Right lobe of liver (tissue), 6 donors: Measurements from ENCODE around the gene SLC36A3. TPM values are rescaled to one million over a fixed set of nuclear protein-coding genes. Genes with fewer than 3 reads are reported as not detected.
"Not testable (repeated sequence)": the region's sequence is repeated elsewhere in the genome, so short reads cannot be mapped to it uniquely, and the experiment has no call there.

Experiments
- ATAC-seq, 4 donors: fragments of 200-7000 bp; cut with Tn5 transposase; one replicate each; pipeline ENCODE4 v1.9.1; 2020; ENCODE audit warnings: mild to moderate bottlenecking in 4 of 4, moderate library complexity in 4 of 4
- DNase-seq, 3 donors: peaks; one replicate each; pipeline ENCODE4 v3.0.0-alpha.2; 2020
- H3K27ac ChIP-seq, 3 donors: fragments of 200-600 bp; one replicate each; pipeline ENCODE4 v1.8.0; 2022
- H3K27me3 ChIP-seq, 2 donors: fragments of 200-600 bp; one replicate each; pipeline ENCODE4 v1.8.0; 2022
- H3K36me3 ChIP-seq, 4 donors: fragments of 200-600 bp; sonication (generic) in 1 of 4; one replicate each; pipeline versions ENCODE4 v1.5.1 to v1.8.0; 2017 to 2022; ENCODE audit warnings: control low read depth in 1 of 4
- H3K4me1 ChIP-seq, 4 donors: fragments of 200-600 bp; sonication (generic) in 1 of 4; one replicate each; pipeline versions ENCODE4 v1.5.1 to v1.8.0; 2017 to 2022; ENCODE audit warnings: control low read depth in 1 of 4
- H3K4me3 ChIP-seq, 3 donors: fragments of 200-600 bp; one replicate each; pipeline ENCODE4 v1.8.0; 2022
- H3K9me3 ChIP-seq, 4 donors: fragments of 200-600 bp; sonication (generic) in 1 of 4; one replicate each; pipeline versions ENCODE4 v1.5.1 to v1.8.0; 2017 to 2022; ENCODE audit warnings: control low read depth in 1 of 4
- POLR2A ChIP-seq: fragments of 450-650 bp; IDR thresholded peaks from one replicate; pipeline ENCODE4 v1.6.1; 2017; ENCODE audit warnings: antibody characterized with exemption, mild to moderate bottlenecking
- WGBS: methylation state at CpG from one replicate; pipeline ENCODE4 v1.1.6; 2018; ENCODE audit warnings: low coverage, low lambda C conversion rate; ENCODE audit not compliant: insufficient coverage; ENCODE audit errors: missing lambda C conversion rate; 5-methylcytosine and 5-hydroxymethylcytosine counted together
- intact Hi-C, 2 donors: fragments of 100-400 bp; cut with DNase I; formaldehyde crosslinking; loops; one replicate each; pipeline versions ENCODE4 v1.11.2 to v1.14.1; 2022
- total RNA-seq, 6 experiments: library from RNA; depleted of rRNA in 2 of 6; stranded (reverse); fragments of >200 nt in 2 of 6; fragmentation: NEBNext Ultra II Directional in 3 of 6; extraction: Animal tissue kit (Norgen Biotek cat#: 25700) in 3 of 6; gene quantifications; one replicate each; pipeline versions ENCODE4 v1.1.0 to v1.2.4, GENCODE V29; 2016 to 2023
- TF ChIP-seq, protein P1 (sequence below), 4 donors: fragments of 200-600 bp in 3 of 4; fragments of 450-650 bp in 1 of 4; IDR thresholded peaks; one replicate each; pipeline versions ENCODE4 v1.5.1 to v1.8.0; 2016 to 2022; ENCODE audit warnings: antibody characterized with exemption in 4 of 4, mild to moderate bottlenecking in 2 of 4
- donor health status: DM: no; HTN: yes; CAD: no.
- donor health status: DM: no; HTN: no; CAD: no.
- donor health status: DM: no; HTN: no; CAD: no.
- donor health status: DM: no; HTN: yes; CAD: no.
- donor health status: DM: no; HTN: yes; CAD: no.

The SLC36A3 gene
- total RNA-seq, 6 experiments from 2014 or later, result not detected

DNA sequence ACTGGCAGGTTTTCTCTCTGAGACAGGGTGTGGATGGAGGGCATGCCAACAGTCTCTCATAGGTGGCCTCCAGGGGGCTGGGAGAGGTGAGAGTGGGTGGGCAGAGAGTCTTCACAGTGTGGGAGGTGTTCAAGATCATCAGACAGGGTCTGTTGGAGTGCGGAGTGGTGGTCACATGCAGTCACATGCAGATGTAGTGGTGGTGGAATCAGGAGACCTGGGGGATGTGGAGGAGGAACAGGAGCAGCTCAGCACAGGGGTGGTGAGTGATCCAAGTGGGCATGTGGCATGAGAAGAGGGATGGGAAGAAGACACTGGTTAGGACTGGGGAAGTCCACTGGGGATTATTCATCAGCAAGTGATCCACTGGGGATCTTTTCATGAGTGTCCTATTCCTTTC lies 44.8 kb downstream of the SLC36A3 start:
- Histone ChIP-seq H3K9me3 (no peaks in the 10 kb centered on the region), H3K36me3 (no peaks in the 10 kb centered on the region), H3K27ac (no peak overlapping the region), H3K4me1 (peaks cover 0 to 9% (median 0%) of the 10 kb centered on the region in 4 donors), H3K27me3 (no peaks in the 10 kb centered on the region), H3K4me3 (no peak overlapping the region)
- no peak for TF ChIP-seq POLR2A
- TF ChIP-seq, protein P1, sequence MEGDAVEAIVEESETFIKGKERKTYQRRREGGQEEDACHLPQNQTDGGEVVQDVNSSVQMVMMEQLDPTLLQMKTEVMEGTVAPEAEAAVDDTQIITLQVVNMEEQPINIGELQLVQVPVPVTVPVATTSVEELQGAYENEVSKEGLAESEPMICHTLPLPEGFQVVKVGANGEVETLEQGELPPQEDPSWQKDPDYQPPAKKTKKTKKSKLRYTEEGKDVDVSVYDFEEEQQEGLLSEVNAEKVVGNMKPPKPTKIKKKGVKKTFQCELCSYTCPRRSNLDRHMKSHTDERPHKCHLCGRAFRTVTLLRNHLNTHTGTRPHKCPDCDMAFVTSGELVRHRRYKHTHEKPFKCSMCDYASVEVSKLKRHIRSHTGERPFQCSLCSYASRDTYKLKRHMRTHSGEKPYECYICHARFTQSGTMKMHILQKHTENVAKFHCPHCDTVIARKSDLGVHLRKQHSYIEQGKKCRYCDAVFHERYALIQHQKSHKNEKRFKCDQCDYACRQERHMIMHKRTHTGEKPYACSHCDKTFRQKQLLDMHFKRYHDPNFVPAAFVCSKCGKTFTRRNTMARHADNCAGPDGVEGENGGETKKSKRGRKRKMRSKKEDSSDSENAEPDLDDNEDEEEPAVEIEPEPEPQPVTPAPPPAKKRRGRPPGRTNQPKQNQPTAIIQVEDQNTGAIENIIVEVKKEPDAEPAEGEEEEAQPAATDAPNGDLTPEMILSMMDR (IDR thresholded peaks at IDR 0.05), result no peak
- intact Hi-C loops, result no loop called here
- no peak for ATAC-seq
- 50% methylated on average over 1 of the region's 1 CpG for WGBS
- no peak for DNase-seq

DNA sequence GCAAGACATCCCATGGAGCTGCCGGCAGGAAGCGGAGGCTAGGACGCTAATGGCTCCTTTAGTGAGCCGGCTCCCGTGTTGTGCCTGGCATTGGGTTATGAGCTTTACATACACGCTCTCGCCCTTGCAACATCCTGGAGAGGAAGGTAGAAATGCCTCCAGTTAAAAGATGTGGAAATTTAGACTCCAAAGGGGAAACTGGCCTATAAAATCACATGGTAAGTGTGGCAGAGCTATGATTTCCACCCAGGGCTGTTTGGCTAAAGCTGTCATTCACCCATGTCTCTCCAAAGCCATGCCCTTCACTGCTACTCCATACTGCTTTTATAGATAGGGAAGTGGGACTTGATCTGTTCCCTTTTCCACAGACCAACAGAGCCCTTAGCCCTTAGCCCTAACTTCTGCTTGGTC lies 45.4 kb downstream of the SLC36A3 start:
- Histone ChIP-seq H3K9me3 (no peaks in the 10 kb centered on the region), H3K27me3 (no peaks in the 10 kb centered on the region), H3K4me1 (peaks cover 0 to 12% (median 0%) of the 10 kb centered on the region in 4 donors), H3K4me3 (no peak overlapping the region), H3K27ac (no peak overlapping the region), H3K36me3 (no peaks in the 10 kb centered on the region)
- intact Hi-C loops, result no loop called here
- WGBS, result 100% methylated on average over 1 of the region's 7 CpGs
- ATAC-seq (peak; percentile 42 to 65 (median 57)), DNase-seq (no peak)
- TF ChIP-seq POLR2A, result no peak
- TF ChIP-seq, protein P1 (IDR thresholded peaks at IDR 0.05), result no peak

DNA sequence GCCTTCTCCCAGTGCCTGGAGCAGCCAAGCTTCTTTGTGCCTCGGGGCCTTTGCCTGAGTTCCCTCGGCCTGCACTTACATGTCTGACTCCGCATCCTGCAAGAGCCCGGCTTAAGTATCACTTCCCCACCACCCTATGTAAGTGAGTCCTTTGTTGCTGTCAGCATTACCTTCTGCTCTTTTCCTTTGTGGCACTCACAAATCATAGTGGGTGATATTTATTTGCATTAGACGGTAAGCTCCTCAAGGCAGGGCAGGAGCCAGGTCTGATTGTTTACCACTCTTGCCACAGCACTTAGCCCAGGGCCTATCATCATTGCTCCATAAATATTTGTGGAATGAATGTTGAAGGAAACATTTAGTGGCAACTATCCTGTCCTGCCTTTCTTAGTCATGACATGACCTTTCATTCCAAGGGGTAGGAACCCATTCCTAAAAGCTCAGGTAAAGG lies 45.8 kb downstream of the SLC36A3 start:
- H3K4me1 ChIP-seq, result peaks cover 0 to 12% (median 0%) of the 10 kb centered on the region in 4 donors
- no peaks in the 10 kb centered on the region for H3K9me3 ChIP-seq
- no peak overlapping the region for H3K27ac ChIP-seq
- no peaks in the 10 kb centered on the region for H3K36me3 ChIP-seq
- intact Hi-C loops, result no loop called here
- whole genome bisulfite sequencing, result 44% methylated on average over 5 of the region's 5 CpGs
- ATAC-seq (no peak), DNase-seq (no peak)
- TF ChIP-seq, protein P1 (IDR thresholded peaks at IDR 0.05), result no peak
- no peak for TF ChIP-seq POLR2A
- no peaks in the 10 kb centered on the region for H3K27me3 ChIP-seq
- no peak overlapping the region for H3K4me3 ChIP-seq

DNA sequence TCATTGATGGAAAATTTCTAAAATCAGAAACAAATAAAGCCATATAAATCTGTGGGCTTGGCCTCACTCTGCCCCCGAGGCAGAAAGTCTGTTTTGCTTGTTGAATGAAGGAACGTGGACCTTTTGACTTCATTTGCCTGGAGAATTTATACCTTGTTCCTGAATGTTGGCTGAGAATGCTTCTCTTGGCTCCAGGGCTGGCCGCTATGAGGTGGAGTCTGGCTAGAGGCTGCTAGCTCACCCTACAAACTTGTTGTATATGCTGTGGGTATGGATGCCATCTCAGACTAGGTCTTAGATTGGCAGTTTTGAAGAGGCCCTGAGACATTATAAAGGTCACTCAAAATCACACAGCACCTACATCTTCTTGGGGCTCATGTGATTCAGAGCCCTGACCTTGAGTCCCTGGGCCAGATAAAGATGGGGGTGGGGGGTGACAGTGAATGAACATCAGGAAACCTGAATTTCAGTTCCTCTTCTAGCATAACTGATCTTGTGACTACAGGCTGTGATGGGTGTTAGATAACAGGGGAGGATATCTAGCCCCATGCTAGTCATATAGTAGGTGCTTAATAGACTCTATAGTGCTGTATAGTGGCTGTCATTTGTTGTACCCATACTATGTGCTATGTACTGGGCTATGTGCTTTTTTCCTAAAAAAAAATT lies 47.8 kb downstream of the SLC36A3 start:
- no peaks in the 10 kb centered on the region for H3K9me3 ChIP-seq
- TF ChIP-seq, protein P1 (IDR thresholded peaks at IDR 0.05), result no peak
- no peak for TF ChIP-seq POLR2A
- 88% methylated on average over 2 of the region's 3 CpGs for WGBS
- no peaks in the 10 kb centered on the region for H3K36me3 ChIP-seq
- H3K27me3 ChIP-seq, result no peaks in the 10 kb centered on the region
- intact Hi-C loops, result no loop called here
- peaks cover 0 to 24% (median 3%) of the 10 kb centered on the region in 4 donors for H3K4me1 ChIP-seq
- H3K4me3 ChIP-seq, result no peak overlapping the region
- ATAC-seq (no peak), DNase-seq (no peak)
- H3K27ac ChIP-seq, result no peak overlapping the region

DNA sequence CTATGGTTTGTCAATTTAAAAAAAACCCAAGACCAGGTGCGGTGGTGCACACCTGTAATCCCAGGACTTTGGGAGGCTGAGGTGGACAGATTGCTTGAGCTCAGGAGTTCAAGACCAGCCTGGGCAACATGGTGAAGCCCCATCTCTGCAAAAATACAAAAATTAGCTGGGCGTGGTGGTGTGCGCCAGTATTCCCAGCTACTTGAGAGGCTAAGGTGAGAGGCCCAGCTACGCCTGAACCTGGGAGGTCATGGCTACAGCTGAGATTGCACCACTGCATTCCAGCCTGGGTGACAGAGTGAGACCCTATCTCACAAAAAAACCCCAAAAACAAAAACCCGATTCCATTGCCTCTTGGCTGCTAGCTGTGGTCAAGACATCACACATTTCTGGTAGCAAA lies 48.6 kb downstream of the SLC36A3 start:
- H3K36me3 ChIP-seq, H3K4me3 ChIP-seq, DNase-seq, H3K27me3 ChIP-seq, H3K9me3 ChIP-seq, ATAC-seq, intact Hi-C loops, H3K27ac ChIP-seq: not testable (repeated sequence)
- H3K4me1 ChIP-seq, result peaks cover 0 to 24% (median 3%) of the 10 kb centered on the region in 4 donors
- no CpG with 5 or more reads among the region's 5 CpGs for WGBS
